Measurements from ENCODE around the gene GATAD2B.
"Not testable (repeated sequence)": the region's sequence is repeated elsewhere in the genome, so short reads cannot be mapped to it uniquely, and the experiment has no call there.

Gene GATAD2B

DNA sequence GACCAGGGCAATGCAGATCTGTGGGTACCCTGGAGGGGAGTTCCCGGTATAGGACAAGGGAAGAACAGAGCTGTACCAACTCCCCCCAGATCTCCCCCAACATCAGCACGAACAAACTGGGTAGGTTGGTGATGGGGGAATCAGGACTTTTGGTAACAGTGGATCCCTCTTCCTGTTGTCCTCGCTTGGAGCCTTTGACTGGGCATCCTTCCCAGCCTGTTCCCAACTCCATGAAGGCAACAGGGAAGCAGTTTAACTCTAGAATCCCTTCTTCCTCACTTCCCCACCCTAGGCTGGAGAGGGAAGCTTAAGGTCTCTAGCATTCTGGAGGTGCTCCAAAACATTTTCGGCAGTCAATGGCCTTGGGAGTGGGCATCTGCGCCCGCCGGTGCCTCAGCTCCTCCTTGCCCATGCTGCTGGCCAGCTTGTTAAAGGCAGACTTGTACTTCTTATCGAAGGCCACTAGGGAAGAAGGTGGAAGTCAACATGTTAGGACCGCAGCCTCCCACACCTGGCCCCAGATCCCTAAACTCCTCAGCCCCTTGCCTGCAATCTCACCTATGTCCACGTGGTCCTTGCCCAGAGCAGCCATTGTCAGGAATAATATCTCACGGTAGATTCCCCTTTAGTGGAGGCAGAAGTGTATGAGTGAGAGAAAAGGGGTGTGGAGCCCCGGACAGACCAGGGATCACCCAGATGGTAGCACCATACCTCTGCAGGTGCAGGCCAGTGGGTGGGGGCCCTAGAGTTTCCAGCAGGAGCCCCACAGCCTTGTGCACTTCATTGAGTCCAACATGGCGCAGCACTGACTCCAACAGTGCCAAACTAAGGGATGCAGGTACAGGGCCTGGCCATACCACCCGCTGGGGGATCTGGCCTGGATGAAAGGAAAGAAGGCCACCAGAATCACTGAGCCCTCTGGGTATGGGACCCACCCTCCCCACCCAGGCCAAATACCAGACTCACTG, 7.5 kb upstream of the GATAD2B start:
- DNase-seq = peak in 2 of 14 donors; percentile 14 to 22

- DNase-seq = no peak
Observed at GRCh38 chr1:153929426-153929825, 6.7 kb upstream of the GATAD2B start.

GRCh38 chr1:153928791-153929341, 6.1 kb upstream of the GATAD2B start:
- DNase-seq = peak in 12 of 14 donors; percentile 10 to 81 (median 66)

GRCh38 chr1:153928245-153928644, 5.5 kb upstream of the GATAD2B start:
- peak in 1 of 14 donors; percentile 39 for DNase-seq

DNA sequence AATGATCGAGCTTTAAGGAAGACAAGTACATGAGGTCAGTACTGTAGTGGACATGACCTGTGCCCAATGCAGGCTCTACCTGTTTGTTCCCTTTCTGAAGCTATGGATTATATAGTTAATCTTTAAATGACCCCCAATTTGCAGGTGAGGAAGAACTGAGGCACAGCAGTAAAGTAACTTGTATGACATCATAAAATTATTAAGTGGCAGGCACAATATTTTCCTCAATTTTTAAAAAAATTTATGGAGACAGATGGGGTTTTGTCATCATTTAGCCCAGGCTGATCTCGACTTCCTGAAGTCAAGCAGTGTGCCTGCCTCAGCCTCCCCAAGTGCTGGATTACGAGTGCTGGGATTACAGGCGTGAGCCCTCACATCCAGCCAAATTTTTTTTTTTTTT, 3.6 kb upstream of the GATAD2B start:
- no peak for DNase-seq

DNA sequence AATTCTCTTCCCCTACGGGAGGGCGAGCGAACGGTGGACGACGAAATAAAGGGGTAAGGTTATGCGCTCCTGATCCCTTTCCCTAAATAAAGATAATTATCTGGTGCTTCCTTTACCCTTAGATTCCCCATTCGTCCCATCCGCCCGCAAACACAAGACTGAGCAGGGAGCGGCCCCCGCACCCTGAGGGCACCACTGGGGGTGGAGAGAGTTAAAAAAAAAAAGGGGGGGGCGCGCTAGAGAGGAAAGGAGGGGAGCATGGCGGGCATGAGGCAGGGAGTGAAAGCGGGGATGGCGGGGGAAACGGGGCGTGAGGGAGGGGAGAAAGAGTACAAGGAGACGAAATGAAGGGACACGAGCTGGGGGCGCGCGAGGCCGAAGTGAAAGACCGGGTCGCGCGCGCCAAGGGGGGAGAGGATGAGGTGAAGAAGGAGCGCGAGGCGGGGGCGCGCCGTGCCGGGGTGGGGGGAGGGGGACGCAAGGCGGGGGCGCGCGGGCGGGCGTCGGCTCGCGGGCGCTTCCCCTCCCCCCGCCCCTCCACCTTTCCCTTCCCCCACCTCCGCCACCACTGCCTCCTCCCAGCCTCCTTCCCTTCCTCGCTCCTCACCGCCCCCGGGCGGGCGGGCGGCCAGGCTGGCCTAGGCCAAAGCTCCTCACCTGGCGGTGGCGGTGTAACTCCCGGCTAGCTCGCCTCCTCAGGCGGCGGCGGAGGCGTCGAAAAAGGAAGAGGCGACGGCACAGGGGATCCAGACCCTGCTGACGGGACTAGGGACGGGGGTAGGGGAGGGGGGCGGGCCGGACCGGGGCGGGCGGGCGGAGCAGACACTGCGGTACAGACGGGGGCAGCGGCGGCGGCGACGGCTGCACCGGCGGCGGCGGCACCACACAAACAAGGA, 448 bp downstream of the GATAD2B start:
- peak in 4 of 14 donors; percentile 54 to 76 (median 63) for DNase-seq

- peak in 3 of 14 donors; percentile 10 to 56 (median 19) for DNase-seq
Observed at GRCh38 chr1:153921803-153922075, 1.0 kb downstream of the GATAD2B start.

GRCh38 chr1:153921080-153921802, 1.5 kb downstream of the GATAD2B start:
- no peak for DNase-seq

DNA sequence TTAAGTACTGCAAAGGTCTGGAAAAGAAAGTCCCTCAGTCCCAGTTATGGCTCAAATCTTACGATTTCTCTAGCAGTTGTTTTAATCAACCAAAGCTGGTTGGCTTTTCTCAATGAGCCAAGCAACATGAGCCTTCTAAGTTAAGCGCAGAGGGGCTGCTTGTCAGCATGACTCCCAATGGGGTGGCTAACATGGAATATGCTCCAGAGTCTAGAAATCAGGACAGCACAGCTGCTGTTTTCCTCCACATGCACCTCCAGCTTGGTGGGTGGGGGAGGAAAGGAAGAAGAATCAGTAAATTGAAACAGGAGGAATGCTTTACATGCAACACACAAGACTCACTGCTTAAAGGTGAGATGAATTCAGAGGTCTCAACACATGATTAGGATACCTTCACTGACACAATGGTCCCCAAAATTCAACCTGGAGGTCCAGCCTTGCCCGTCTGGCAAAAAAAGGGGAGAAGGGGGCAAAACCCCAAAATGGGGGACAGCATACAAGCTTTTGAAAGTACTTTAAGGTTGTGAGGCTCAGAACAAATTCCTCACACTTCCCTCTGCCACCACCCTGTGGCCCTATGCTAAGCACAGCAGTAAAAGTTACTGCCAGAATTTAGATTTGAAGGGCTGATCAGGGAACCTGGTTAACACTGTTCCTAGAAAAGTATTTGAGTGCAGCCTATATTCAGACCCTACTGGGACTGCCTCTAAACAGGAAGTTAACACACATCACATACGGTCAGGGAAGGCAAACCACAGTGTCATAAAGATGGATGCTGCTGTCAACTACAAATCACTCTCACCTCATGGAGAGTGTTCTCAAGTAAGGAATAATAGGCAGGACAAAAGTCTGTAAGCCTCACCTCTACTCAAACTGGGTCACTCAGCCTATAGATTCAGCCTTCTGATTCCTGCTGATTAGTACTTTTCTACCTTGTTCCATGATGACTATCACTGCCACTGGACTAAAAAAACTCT, 2.6 kb downstream of the GATAD2B start:
- DNase-seq = no peak

DNA sequence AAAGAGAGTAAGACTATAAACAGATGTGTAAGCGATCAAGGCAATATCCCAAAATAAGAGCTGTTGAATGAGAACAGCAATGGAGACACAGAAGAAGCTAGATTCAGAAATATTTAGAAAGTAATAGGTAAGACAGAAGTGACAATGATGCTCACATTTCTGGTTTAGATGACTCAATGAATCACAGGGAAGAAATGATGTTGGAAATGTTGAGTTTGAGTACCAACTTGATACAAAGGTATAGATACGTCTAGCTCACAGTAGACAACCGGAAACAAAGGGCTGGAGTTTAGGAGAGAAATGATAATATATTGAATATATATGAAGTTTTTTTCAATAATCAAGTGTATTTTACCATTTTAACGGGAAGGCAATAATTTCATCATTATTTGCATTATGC, 6.5 kb downstream of the GATAD2B start:
- DNase-seq = no peak

DNA sequence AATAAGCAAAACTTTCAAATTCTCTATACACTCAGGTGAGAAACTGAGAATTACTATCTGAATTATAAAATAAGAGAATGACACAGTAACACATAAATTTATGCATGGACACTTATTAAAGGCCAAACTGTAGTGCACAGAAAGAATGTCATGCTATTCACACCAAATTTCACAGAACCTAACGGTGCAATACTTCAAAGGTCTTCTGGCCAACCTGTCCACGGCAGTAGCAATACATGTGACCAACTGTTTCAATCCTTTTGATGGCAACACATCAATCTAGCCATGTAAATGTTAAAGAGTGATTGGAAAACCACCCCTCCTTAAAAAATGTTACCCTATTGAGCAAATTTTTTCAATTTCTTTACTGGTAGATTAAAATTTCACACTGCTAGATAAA, 10.4 kb downstream of the GATAD2B start:
- no peak for DNase-seq

DNA sequence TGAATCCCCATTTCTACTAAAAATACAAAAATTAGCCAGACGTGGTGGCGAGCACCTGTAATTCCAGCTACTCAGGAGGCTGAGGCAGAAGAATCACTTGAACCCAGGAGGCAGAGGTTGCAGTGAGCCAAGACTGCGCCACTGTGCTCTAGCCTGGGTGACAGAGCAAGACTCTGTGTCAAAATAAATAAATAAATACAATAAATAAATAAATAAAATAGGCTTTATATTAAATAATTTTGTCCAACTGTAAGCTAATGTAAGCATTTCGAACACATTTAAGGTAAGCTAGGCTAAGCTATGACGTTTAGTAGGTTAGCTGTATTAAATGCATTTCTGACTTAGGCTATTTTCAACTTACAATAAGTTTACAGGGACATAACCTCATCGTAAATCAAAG, 12.2 kb downstream of the GATAD2B start:
- not testable (repeated sequence) for DNase-seq

GRCh38 chr1:153908071-153908470, 14.7 kb downstream of the GATAD2B start:
- no peak for DNase-seq

DNA sequence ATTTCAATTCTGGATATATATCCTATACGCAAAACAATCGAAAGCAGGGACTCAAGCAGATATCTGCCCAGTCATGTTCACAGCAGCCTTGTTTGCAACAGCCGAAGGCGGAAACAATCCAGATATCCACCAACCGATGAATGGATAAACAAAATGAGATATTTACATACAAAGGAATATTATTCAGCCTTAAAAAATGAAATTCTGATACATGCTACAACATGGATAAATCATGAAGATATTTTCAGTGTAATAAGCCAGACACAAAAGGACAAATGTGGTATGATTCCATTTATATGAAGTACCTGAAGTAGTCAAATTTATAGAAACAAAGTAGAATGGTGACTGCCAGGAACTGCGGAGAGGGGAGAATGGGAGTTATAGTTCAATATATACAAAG, 15.6 kb downstream of the GATAD2B start:
- DNase-seq = no peak

DNA sequence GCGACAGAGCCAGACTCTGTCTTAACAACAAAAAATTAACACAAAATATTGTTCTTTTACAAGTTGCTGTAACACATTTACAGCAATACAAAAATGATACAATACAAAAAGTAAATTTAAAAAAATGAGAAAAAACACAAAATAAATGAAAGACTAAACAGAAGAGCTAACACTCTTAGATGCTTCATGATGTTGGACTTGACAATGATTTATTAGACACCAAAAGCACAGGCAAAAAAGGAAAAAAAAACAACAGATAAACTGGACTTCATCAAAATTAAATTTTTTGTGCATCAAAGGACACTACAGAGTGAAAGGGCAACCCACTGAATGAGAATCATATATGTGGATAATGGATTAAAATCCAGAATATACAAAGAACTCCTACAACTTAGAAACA, 16.4 kb downstream of the GATAD2B start:
- DNase-seq = no peak

- DNase-seq = not testable (repeated sequence)
Observed at GRCh38 chr1:153905908-153906307, 16.9 kb downstream of the GATAD2B start.

- DNase-seq = no peak
Observed at GRCh38 chr1:153903841-153904455, 18.8 kb downstream of the GATAD2B start.

GRCh38 chr1:153899509-153899908, 23.3 kb downstream of the GATAD2B start:
- DNase-seq = no peak

- DNase-seq = not testable (repeated sequence)
Observed at GRCh38 chr1:153895866-153896265, 26.9 kb downstream of the GATAD2B start.

DNA sequence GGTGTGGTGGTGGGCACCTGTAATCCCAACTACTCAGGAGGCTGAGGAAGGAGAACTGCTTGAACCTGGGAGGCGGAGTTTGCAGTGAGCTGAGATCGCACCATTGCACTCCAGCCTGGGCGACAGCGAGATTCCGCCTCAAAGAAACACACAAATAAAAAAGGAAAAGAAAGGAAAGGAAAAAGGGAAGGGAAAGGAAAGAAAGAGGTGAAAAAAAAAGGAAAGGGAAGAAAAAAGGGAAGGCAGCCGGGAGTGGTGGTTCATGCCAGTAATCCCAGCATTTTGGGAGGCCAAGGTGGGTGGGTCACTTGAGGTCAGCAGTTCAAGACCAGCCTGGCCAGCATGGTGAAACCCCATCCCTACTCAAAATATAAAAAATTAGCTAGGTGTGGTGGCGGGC, 31.7 kb downstream of the GATAD2B start:
- DNase-seq = not testable (repeated sequence)

GRCh38 chr1:153888533-153888932, 34.2 kb downstream of the GATAD2B start:
- DNase-seq = no peak
